Right atrium auricular region (tissue), 2 donors: ENCODE data around the gene CNNM2. TPM values are rescaled to one million over a fixed set of nuclear protein-coding genes. Genes with fewer than 3 reads are reported as not detected.

Experiments used
- DNase-seq: peaks from one replicate; pipeline ENCODE4 v3.0.0-alpha.2; 2019; ENCODE audit warnings: low spot score
- H3K27ac ChIP-seq, 2 donors: fragments of 200-600 bp; sonication (generic); 1 replicate in 1 of 2; 2 replicates in 1 of 2; pipeline ENCODE4 v1.5.1; 2016 to 2019
- H3K27me3 ChIP-seq, 2 donors: fragments of 200-600 bp; sonication (generic); one replicate each; pipeline versions ENCODE4 v1.5.1 to v1.6.0; 2017 to 2019
- H3K36me3 ChIP-seq: fragments of 200-600 bp; sonication (generic); one replicate; pipeline ENCODE4 v1.5.1; 2016
- H3K4me1 ChIP-seq, 2 donors: fragments of 200-600 bp; sonication (generic); one replicate each; pipeline versions ENCODE4 v1.5.1 to v1.6.0; 2017 to 2019
- H3K4me3 ChIP-seq, 2 donors: fragments of 200-600 bp; sonication (generic); 1 replicate in 1 of 2; 2 replicates in 1 of 2; pipeline ENCODE4 v1.5.1; 2017 to 2019; ENCODE audit warnings: mild to moderate bottlenecking in 1 of 2, moderate library complexity in 1 of 2
- H3K9me3 ChIP-seq, 2 donors: fragments of 200-600 bp; sonication (generic); one replicate each; pipeline ENCODE4 v1.5.1; 2019
- CTCF ChIP-seq, 2 donors: fragments of 200-600 bp; sonication (generic); IDR thresholded peaks; one replicate each; pipeline ENCODE4 v1.5.1; 2019; ENCODE audit warnings: antibody characterized with exemption in 2 of 2
- total RNA-seq, 2 donors: library from RNA; depleted of rRNA; stranded (reverse); fragments of >200 nt; gene quantifications; one replicate each; pipeline ENCODE4 v1.1.0, GENCODE V29; 2016

Gene CNNM2
- total RNA-seq, 2 donors from 2014 or later, result 3.3 to 4.1 TPM

DNA sequence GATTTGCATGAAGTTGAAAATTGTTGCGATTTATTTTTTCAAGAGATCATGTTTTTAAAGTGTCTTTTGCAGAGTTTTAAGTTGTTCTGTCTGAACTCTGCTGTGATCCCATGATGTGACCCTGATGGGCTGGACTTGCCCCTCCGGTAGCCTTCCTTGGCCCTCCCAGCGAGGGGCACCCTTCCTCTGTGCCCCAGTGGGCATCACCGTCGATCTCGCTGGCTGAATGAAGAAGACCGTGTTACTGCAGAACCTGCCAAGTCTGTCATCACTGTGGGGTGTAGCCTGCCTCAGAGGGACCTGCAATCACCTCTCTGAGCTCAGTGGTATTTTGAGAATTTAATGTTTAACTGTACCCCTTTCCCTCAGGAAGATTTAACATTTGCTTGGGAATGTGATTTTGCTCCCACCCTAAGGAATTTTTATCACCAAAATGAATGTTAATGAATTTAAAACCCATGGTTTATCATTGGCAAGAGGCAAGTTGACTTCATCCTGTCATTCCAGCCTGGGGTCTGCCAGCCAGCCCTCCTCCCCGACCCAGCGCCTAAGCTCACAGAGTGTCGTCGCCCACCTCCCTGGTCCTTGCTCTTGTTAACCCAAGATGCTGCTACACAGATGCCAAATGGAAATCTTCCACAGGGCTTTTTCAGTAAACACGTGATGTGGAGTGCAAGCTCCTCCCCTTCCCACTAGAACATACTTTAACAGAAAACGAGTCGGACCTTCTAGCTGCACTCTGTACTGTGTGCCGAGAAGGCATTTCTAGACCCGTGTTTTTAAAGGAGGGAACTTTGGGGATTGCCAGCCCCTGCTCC lies 159.6 kb downstream of the CNNM2 start:
- H3K9me3 ChIP-seq, result no peaks in the 10 kb centered on the region
- H3K36me3 ChIP-seq, result peaks cover 12% of the 10 kb centered on the region
- no peak overlapping the region for H3K27ac ChIP-seq
- no peaks in the 10 kb centered on the region for H3K4me1 ChIP-seq
- no peak for DNase-seq
- no peak for TF ChIP-seq CTCF (IDR thresholded peaks at IDR 0.05)
- H3K4me3 ChIP-seq, result no peak overlapping the region
- no peaks in the 10 kb centered on the region for H3K27me3 ChIP-seq

DNA sequence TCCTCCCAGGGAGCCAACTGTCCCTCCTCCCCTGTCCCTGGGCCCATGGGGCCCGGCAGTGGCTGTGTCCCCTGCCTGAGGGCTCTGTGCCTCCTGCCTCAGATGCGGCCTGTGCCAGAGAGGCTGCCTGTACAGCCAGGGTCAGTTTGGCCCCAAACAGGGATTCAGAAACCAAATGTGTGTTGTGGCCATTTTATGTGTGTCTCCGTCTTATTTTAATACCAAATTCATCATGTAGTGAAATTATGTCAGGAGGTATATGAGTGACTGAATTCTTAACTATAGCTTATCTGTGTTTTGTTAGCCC lies 160.2 kb downstream of the CNNM2 start:
- Histone ChIP-seq H3K27ac (no peak overlapping the region), H3K27me3 (no peaks in the 10 kb centered on the region), H3K4me3 (no peak overlapping the region), H3K36me3 (peaks cover 12% of the 10 kb centered on the region), H3K4me1 (no peaks in the 10 kb centered on the region), H3K9me3 (no peaks in the 10 kb centered on the region)
- no peak for DNase-seq
- TF ChIP-seq CTCF (IDR thresholded peaks at IDR 0.05), result no peak

DNA sequence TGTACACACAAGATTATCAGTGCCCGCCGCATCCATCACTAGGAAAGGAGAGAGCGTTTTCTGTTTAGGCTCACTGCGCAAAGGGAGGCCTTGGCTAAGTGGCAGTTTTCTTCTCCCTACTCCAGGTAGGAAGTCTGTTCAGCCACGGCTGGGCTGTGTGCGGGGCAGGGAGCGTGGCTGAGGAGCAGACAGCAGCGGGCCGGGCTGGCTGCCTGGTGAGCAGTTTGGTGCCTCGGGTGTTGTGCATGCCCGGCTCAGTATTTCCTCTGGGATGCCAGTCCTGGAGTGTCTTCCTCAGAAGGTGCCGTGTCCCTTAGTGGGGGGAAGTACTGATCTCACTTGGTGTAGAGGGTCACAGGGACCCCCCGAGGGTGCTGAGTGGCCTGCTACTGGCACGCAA lies 160.6 kb downstream of the CNNM2 start:
- H3K36me3 ChIP-seq, result peaks cover 12% of the 10 kb centered on the region
- H3K9me3 ChIP-seq, result no peaks in the 10 kb centered on the region
- no peaks in the 10 kb centered on the region for H3K27me3 ChIP-seq
- no peak for DNase-seq
- no peaks in the 10 kb centered on the region for H3K4me1 ChIP-seq
- H3K27ac ChIP-seq, result no peak overlapping the region
- TF ChIP-seq CTCF (IDR thresholded peaks at IDR 0.05), result no peak
- no peak overlapping the region for H3K4me3 ChIP-seq

GRCh38 chr10:103079100-103079499 lies 161.0 kb downstream of the CNNM2 start:
- H3K4me3 ChIP-seq, result no peak overlapping the region
- peaks cover 12% of the 10 kb centered on the region for H3K36me3 ChIP-seq
- no peak for TF ChIP-seq CTCF (IDR thresholded peaks at IDR 0.05)
- H3K27me3 ChIP-seq, result no peaks in the 10 kb centered on the region
- DNase-seq, result no peak
- no peak overlapping the region for H3K27ac ChIP-seq
- H3K4me1 ChIP-seq, result no peaks in the 10 kb centered on the region
- H3K9me3 ChIP-seq, result no peaks in the 10 kb centered on the region

GRCh38 chr10:103079946-103080345 lies 161.9 kb downstream of the CNNM2 start:
- H3K36me3 ChIP-seq, result peaks cover 12% of the 10 kb centered on the region
- H3K4me3 ChIP-seq, result no peak overlapping the region
- no peak for TF ChIP-seq CTCF (IDR thresholded peaks at IDR 0.05)
- H3K4me1 ChIP-seq, result no peaks in the 10 kb centered on the region
- H3K9me3 ChIP-seq, result no peaks in the 10 kb centered on the region
- H3K27ac ChIP-seq, result no peak overlapping the region
- H3K27me3 ChIP-seq, result no peaks in the 10 kb centered on the region
- DNase-seq, result no peak
